Keratinocyte (primary cell): ENCODE measurements around the gene FAF1. TPM values are rescaled to one million over a fixed set of nuclear protein-coding genes. Genes with fewer than 3 reads are reported as not detected.

ENCODE experiments used
- DNase-seq: peaks from one replicate; pipeline ENCODE4 v3.0.0-alpha.2; 2011; ENCODE audit warnings: low read depth, missing footprints, low spot score
- FAIRE-seq: peaks from 2 replicates; lab custom pipeline; 2011; peaks lifted over from hg19 to GRCh38; lab: Jason Lieb, UNC
- H2AFZ ChIP-seq: 2 replicates; pipeline ENCODE4 v1.6.0; 2012; ENCODE audit warnings: low read length, control low read depth, inconsistent platforms; ENCODE audit not compliant: control insufficient read depth
- H3K27ac ChIP-seq: 2 replicates; pipeline ENCODE4 v1.5.1; 2011; ENCODE audit warnings: low read length; ENCODE audit not compliant: control insufficient read depth, insufficient read depth
- H3K27me3 ChIP-seq: 3 replicates; pipeline ENCODE4 v1.6.0; 2011; ENCODE audit warnings: low read length; ENCODE audit not compliant: control insufficient read depth, insufficient read depth; ENCODE audit errors: extremely low read depth
- H3K36me3 ChIP-seq, 2 experiments: 2 replicates in 1 of 2; 3 replicates in 1 of 2; pipeline ENCODE4 v1.5.1; 2011; ENCODE audit warnings: low read length in 2 of 2, mild to moderate bottlenecking in 1 of 2; ENCODE audit not compliant: control insufficient read depth in 2 of 2, insufficient read depth in 2 of 2; ENCODE audit errors: extremely low read depth in 1 of 2
- H3K4me1 ChIP-seq: 3 replicates; pipeline ENCODE4 v1.5.1; 2011; ENCODE audit warnings: low read length; ENCODE audit not compliant: control insufficient read depth, insufficient read depth; ENCODE audit errors: extremely low read depth
- H3K4me2 ChIP-seq: 3 replicates; pipeline ENCODE4 v1.6.0; 2011; ENCODE audit warnings: low read depth, low read length; ENCODE audit not compliant: control insufficient read depth, insufficient read depth; ENCODE audit errors: extremely low read depth
- H3K4me3 ChIP-seq, 3 experiments: fragments of 200-600 bp in 1 of 3; sonication (generic) in 1 of 3; 2 replicates in 2 of 3; 3 replicates in 1 of 3; pipeline ENCODE4 v1.5.1; 2011 to 2016; ENCODE audit warnings: low read length in 3 of 3, mild to moderate bottlenecking in 3 of 3, control low read depth in 2 of 3, inconsistent platforms in 1 of 3, low read depth in 1 of 3, mixed read lengths in 1 of 3, mixed run types in 1 of 3, moderate library complexity in 1 of 3; ENCODE audit not compliant: control insufficient read depth in 2 of 3, insufficient read depth in 2 of 3; ENCODE audit errors: extremely low read depth in 1 of 3
- H3K79me2 ChIP-seq: 2 replicates; pipeline ENCODE4 v1.6.0; 2012; ENCODE audit warnings: low read length; ENCODE audit not compliant: control insufficient read depth, insufficient read depth
- H3K9ac ChIP-seq: 3 replicates; pipeline ENCODE4 v1.6.0; 2011; ENCODE audit warnings: low read length; ENCODE audit not compliant: control insufficient read depth, insufficient read depth; ENCODE audit errors: extremely low read depth
- H3K9me1 ChIP-seq: 3 replicates; pipeline ENCODE4 v1.6.0; 2011; ENCODE audit warnings: low read length; ENCODE audit not compliant: control insufficient read depth, insufficient read depth; ENCODE audit errors: extremely low read depth
- H3K9me3 ChIP-seq: 2 replicates; pipeline ENCODE4 v1.5.1; 2012; ENCODE audit warnings: low read depth, low read length; ENCODE audit not compliant: control insufficient read depth
- H4K20me1 ChIP-seq: 3 replicates; pipeline ENCODE4 v1.6.0; 2011; ENCODE audit warnings: low read length; ENCODE audit not compliant: control insufficient read depth, insufficient read depth; ENCODE audit errors: extremely low read depth
- EZH2 ChIP-seq: IDR thresholded peaks from one replicate; pipeline ENCODE4 v1.6.1; 2012; ENCODE audit warnings: inconsistent platforms, mild to moderate bottlenecking, low read length, moderate library complexity
- dilution Hi-C: fragments of 300-500 bp; cut with MboI; formaldehyde crosslinking; loops from one replicate; pipeline ENCODE4 v1.7.0; 2020; ENCODE audit warnings: low sequenced_read_pairs; ENCODE audit not compliant: extremely low pct_ligation_motif_present
- polyA plus RNA-seq, 5 experiments: library from polyadenylated mRNA; depleted of rRNA in 3 of 5; stranded (reverse) in 3 of 5; stranded (forward) in 1 of 5; unstranded in 1 of 5; fragments of >200 nt; gene quantifications; 1 replicate in 1 of 5; 2 replicates in 3 of 5; 3 replicates in 1 of 5; pipeline versions ENCODE4 v1.2.1 to v1.2.3, GENCODE V29; 2011 to 2012; ENCODE audit warnings: missing spikeins in 2 of 5, low read depth in 1 of 5, low replicate concordance in 1 of 5
- TF ChIP-seq, protein P1 (sequence below), 3 experiments: IDR thresholded peaks in 1 of 3; conservative IDR thresholded peaks in 1 of 3; optimal IDR thresholded peaks in 1 of 3; 2 replicates in 2 of 3; 3 replicates in 1 of 3; pipeline versions ENCODE3 to v1.5.1; 2011; ENCODE audit warnings: low read length in 3 of 3, mild to moderate bottlenecking in 3 of 3, moderate library complexity in 2 of 3, control low read depth in 1 of 3, inconsistent platforms in 1 of 3; ENCODE audit not compliant: insufficient read depth in 2 of 3; ENCODE audit errors: extremely low read depth in 1 of 3

FAF1 gene
- polyA plus RNA-seq, 1 donor (not counting 4 experiments of a cell fraction or from before 2014, with no cell fraction given), result 33.1 TPM

DNA sequence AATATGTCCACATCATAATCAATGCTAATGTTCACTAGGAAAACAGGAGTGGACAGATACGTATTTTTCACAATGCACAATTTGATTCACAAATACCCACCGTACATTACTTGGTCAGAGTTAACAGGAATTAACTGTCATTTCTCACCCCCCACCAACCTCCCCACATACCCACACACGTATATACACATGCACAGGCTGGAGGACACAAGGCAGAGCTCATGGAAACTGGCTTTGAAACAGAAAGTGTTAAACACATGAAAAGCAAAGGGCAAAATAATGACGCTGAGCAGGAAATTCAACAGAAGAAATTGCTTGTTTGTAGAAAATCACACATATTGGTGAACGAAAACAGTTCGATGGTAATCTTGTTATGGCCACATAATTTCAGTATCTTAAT is 348.4 kb downstream of the FAF1 start:
- Histone ChIP-seq H3K4me2 (no peak overlapping the region), H3K27ac (no peak overlapping the region), H3K27me3 (no peaks in the 10 kb centered on the region), H4K20me1 (no peaks in the 10 kb centered on the region), H3K9me1 (no peaks in the 10 kb centered on the region), H3K4me1 (peaks cover 7% of the 10 kb centered on the region), H3K9me3 (no peaks in the 10 kb centered on the region), H2AFZ (no peak overlapping the region), H3K4me3 (no peak overlapping the region), H3K36me3 (no peaks in the 10 kb centered on the region), H3K79me2 (no peaks in the 10 kb centered on the region), H3K9ac (no peak overlapping the region)
- TF ChIP-seq EZH2, result no peak
- TF ChIP-seq, protein P1, sequence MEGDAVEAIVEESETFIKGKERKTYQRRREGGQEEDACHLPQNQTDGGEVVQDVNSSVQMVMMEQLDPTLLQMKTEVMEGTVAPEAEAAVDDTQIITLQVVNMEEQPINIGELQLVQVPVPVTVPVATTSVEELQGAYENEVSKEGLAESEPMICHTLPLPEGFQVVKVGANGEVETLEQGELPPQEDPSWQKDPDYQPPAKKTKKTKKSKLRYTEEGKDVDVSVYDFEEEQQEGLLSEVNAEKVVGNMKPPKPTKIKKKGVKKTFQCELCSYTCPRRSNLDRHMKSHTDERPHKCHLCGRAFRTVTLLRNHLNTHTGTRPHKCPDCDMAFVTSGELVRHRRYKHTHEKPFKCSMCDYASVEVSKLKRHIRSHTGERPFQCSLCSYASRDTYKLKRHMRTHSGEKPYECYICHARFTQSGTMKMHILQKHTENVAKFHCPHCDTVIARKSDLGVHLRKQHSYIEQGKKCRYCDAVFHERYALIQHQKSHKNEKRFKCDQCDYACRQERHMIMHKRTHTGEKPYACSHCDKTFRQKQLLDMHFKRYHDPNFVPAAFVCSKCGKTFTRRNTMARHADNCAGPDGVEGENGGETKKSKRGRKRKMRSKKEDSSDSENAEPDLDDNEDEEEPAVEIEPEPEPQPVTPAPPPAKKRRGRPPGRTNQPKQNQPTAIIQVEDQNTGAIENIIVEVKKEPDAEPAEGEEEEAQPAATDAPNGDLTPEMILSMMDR (optimal IDR thresholded peaks at IDR 0.05 in 1 of 3, IDR thresholded peaks at IDR 0.05 in 1 of 3, conservative IDR thresholded peaks at IDR 0.05 in 1 of 3; ENCODE audit: extremely low read depth in 1 of 3, insufficient read depth in 2 of 3, low read length in 3 of 3), result no peak
- no peak for DNase-seq
- no peak for FAIRE-seq
- dilution Hi-C loops, result no loop called here

DNA sequence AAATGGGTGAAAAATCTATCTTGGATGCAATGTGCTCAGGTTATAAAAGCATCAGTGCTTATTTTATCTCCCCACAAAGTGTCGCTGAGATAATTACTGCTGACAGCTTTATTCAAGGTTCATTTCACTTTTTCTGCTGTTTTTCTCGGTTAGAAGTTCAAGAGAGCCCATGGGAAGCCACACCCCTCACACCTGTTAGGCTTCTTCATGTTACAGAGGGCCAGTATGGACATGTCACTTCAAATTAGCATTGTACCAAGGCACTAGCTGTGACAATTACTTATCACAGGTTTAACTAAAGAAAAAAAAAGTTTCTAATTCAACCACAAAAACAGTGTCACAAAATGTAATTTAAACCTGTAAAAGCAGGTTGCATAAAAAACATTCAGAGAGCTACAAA is 349.5 kb downstream of the FAF1 start:
- no peak overlapping the region for H3K4me3 ChIP-seq
- H3K27ac ChIP-seq, result no peak overlapping the region
- no peak overlapping the region for H3K9ac ChIP-seq
- DNase-seq (no peak), FAIRE-seq (no peak)
- H3K9me1 ChIP-seq, result no peaks in the 10 kb centered on the region
- H3K4me2 ChIP-seq, result no peak overlapping the region
- H3K27me3 ChIP-seq, result no peaks in the 10 kb centered on the region
- no peaks in the 10 kb centered on the region for H4K20me1 ChIP-seq
- H3K9me3 ChIP-seq, result no peaks in the 10 kb centered on the region
- dilution Hi-C loops, result no loop called here
- TF ChIP-seq, protein P1 (optimal IDR thresholded peaks at IDR 0.05 in 1 of 3, IDR thresholded peaks at IDR 0.05 in 1 of 3, conservative IDR thresholded peaks at IDR 0.05 in 1 of 3; ENCODE audit: extremely low read depth in 1 of 3, insufficient read depth in 2 of 3, low read length in 3 of 3), result no peak
- TF ChIP-seq EZH2, result no peak
- peaks cover 7% of the 10 kb centered on the region for H3K4me1 ChIP-seq
- H3K79me2 ChIP-seq, result no peaks in the 10 kb centered on the region
- no peaks in the 10 kb centered on the region for H3K36me3 ChIP-seq
- no peak overlapping the region for H2AFZ ChIP-seq
